Caco-2 (cell line): ENCODE measurements around the gene PLCD4. TPM values are rescaled to one million over a fixed set of nuclear protein-coding genes. Genes with fewer than 3 reads are reported as not detected.
A peak's percentile ranks its signal among the peaks of the same experiment; 100 is the strongest.

ENCODE experiments used
- BruUV-seq: library from RNA; stranded (reverse); fragments of 400-500 nt; replicated peaks from 2 replicates; lab custom pipeline; 2021; lab: Mats Ljungman, UMichigan
- CTCF ChIA-PET: fragments of 300-600 bp; sonication (Branson Sonifier 250); formaldehyde crosslinking; loops from one replicate; lab custom pipeline; 2022; ENCODE audit warnings: antibody characterized with exemption; lab: Charles Lee
- POLR2A ChIA-PET: fragments of 300-600 bp; sonication (Branson Sonifier 250); formaldehyde crosslinking; loops from one replicate; lab custom pipeline; 2022; ENCODE audit warnings: antibody characterized with exemption; lab: Charles Lee
- DNase-seq, 2 experiments: peaks; one replicate each; pipeline versions ENCODE4 v3.0.0 to v3.0.0-alpha.2; 2020 to 2022
- H3K27me3 ChIP-seq: replicated peaks from 2 replicates; pipeline ENCODE4 v1.6.0; 2011; ENCODE audit warnings: low read length; ENCODE audit not compliant: control insufficient read depth, insufficient read depth
- H3K36me3 ChIP-seq: 2 replicates; pipeline ENCODE4 v1.5.1; 2011; ENCODE audit warnings: low read length; ENCODE audit not compliant: control insufficient read depth, insufficient read depth
- H3K4me1 ChIP-seq: fragments of 250-450 bp; sonication (Bioruptor Pico); 2 replicates; pipeline ENCODE4 v1.5.1; 2020; ENCODE audit warnings: mild to moderate bottlenecking
- H3K4me3 ChIP-seq: 2 replicates; pipeline ENCODE4 v1.5.1; 2011; ENCODE audit warnings: low read depth, mild to moderate bottlenecking, control low read depth, low read length
- H3K9me3 ChIP-seq: fragments of 250-450 bp; sonication (Bioruptor Pico); 2 replicates; pipeline ENCODE4 v1.5.1; 2020; ENCODE audit warnings: mild to moderate bottlenecking, moderate library complexity
- H3K27ac Mint-ChIP-seq: one replicate; pipeline ENCODE4 v1.8.0; 2022; ENCODE audit warnings: mixed read lengths; ENCODE audit not compliant: unreplicated experiment
- H3K27me3 Mint-ChIP-seq: one replicate; pipeline ENCODE4 v1.8.0; 2022; ENCODE audit warnings: mixed read lengths; ENCODE audit not compliant: insufficient read depth, unreplicated experiment
- H3K36me3 Mint-ChIP-seq: one replicate; pipeline ENCODE4 v1.8.0; 2022; ENCODE audit warnings: mild to moderate bottlenecking, mixed read lengths; ENCODE audit not compliant: insufficient read depth, unreplicated experiment
- H3K4me1 Mint-ChIP-seq: one replicate; pipeline ENCODE4 v1.8.0; 2022; ENCODE audit warnings: low read depth, mixed read lengths; ENCODE audit not compliant: unreplicated experiment
- H3K4me3 Mint-ChIP-seq: one replicate; pipeline ENCODE4 v1.8.0; 2022; ENCODE audit warnings: mild to moderate bottlenecking, moderate library complexity, mixed read lengths; ENCODE audit not compliant: unreplicated experiment
- H3K9me3 Mint-ChIP-seq: one replicate; pipeline ENCODE4 v1.8.0; 2022; ENCODE audit warnings: mixed read lengths; ENCODE audit not compliant: unreplicated experiment
- CTCF ChIP-seq, 2 experiments: fragments of 200-600 bp in 1 of 2; IDR thresholded peaks; 1 replicate in 1 of 2; 2 replicates in 1 of 2; pipeline versions ENCODE4 v1.5.1 to v1.8.0; 2011 to 2022; ENCODE audit warnings: antibody characterized with exemption in 1 of 2, control low read depth in 1 of 2, inconsistent platforms in 1 of 2, low read depth in 1 of 2, low read length in 1 of 2, mild to moderate bottlenecking in 1 of 2, moderate library complexity in 1 of 2; ENCODE audit not compliant: insufficient read depth in 1 of 2, severe bottlenecking in 1 of 2, unreplicated experiment in 1 of 2
- intact Hi-C: fragments of 100-400 bp; cut with micrococcal nuclease; formaldehyde crosslinking; loops from one replicate; pipeline ENCODE4 v1.10.0; 2022; ENCODE audit not compliant: unreplicated experiment
- total RNA-seq: library from RNA; stranded (reverse); gene quantifications from 2 replicates; pipeline ENCODE4 v1.2.3, GENCODE V29; 2022

Gene PLCD4
- total RNA-seq, 1 experiment from 2014 or later, result 0.48 TPM

DNA sequence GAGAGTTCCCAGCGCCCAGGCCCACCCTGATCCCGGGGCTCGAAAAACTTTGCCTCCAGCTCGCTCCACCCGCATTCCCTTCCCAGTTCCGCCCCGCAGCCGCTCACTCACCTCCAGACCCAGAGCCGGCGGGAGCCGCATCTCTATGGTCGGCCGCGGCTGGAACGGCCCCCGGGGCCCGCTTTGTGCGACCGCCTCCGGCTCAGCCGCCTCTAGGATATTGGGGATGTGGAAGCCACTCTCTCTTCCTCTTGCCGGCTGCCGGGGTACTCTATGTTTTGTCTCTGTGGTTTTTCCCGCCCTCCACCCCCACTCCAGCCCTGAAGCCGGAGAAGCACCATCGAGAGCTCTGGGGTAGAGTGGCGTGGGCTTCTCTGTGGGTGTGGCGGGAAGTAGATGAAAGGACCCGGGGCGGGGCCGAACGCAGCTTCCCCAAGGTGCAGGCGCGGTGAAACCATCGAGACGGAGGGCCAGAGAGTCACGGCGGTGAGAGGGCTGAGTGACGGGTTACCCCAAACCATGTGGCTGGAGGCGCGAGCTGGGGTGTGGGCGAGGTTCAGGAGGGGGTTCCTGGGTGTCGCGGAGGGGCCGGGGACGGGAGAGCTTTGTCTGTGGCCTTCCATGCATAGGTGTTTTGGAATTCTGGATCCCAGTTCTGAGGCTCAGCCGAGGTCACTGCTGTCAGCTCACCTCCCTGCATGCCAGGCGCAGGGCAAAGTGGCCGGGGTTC, 51.7 kb downstream of the PLCD4 start, which contains the start of the genes BCS1L and ZNF142:
TSS of gene BCS1L (plus strand) at position 426 of the 730 bp plus-strand sequence. CDS start 1,305 bp downstream, outside the sequence.
TSS of gene ZNF142 (minus strand) at position 366 of the 730 bp plus-strand sequence. CDS start 3,194 bp downstream, outside the sequence.
- CTCF ChIA-PET, result interaction anchor here (0.6 to 3.6 kb wide), 24 partner anchors 9 to 728 kb away, joined by 3 to 77 read pairs (median 4); partner anchors contain the start of genes DNPEP, RNF25, STK36 and TTLL4
- Mint-ChIP-seq H3K9me3 (no peaks in the 10 kb centered on the region), H3K4me1 (peaks cover 9% of the 10 kb centered on the region), H3K27me3 (no peaks in the 10 kb centered on the region), H3K4me3 (peak within 1 kb of the TSS; percentile 95), H3K27ac (peak within 1 kb of the TSS; percentile 85), H3K36me3 (peaks cover 70% of the 10 kb centered on the region)
- Histone ChIP-seq H3K4me1 (peaks cover 6% of the 10 kb centered on the region; the same call in 1 of the 2 replicates), H3K36me3 (peaks cover 4% of the 10 kb centered on the region), H3K27me3 (no peaks in the 10 kb centered on the region), H3K4me3 (peak within 1 kb of the TSS; percentile 80), H3K9me3 (no peaks in the 10 kb centered on the region)
- no TSS peak for BruUV-seq
- intact Hi-C loops, result loop anchor here (1.0 kb wide), 2 partner anchors 13 to 51 kb away; partner anchors contain the start of genes RNF25, STK36 and TTLL4
- peak; percentile 94 for DNase-seq
- no peak for TF ChIP-seq CTCF (IDR thresholded peaks at IDR 0.05; ENCODE audit: insufficient read depth in 1 of 2, low read depth in 1 of 2, low read length in 1 of 2, severe bottlenecking in 1 of 2, unreplicated experiment in 1 of 2)
- POLR2A ChIA-PET, result interaction anchor here (0.5 to 2.3 kb wide), 13 partner anchors 12 to 667 kb away, joined by 3 to 43 read pairs (median 5); partner anchors contain the start of genes CRYBA2, RNF25, STK36 and VIL1

- Mint-ChIP-seq H3K27ac (peak overlapping the region; percentile 85), H3K36me3 (peaks cover 70% of the 10 kb centered on the region), H3K4me1 (peaks cover 9% of the 10 kb centered on the region), H3K27me3 (no peaks in the 10 kb centered on the region), H3K4me3 (peak overlapping the region; percentile 95), H3K9me3 (no peaks in the 10 kb centered on the region)
- Histone ChIP-seq H3K27me3 (no peaks in the 10 kb centered on the region), H3K9me3 (no peaks in the 10 kb centered on the region), H3K4me1 (peaks cover 6% of the 10 kb centered on the region; the same call in 1 of the 2 replicates), H3K36me3 (peaks cover 4% of the 10 kb centered on the region), H3K4me3 (peak overlapping the region; percentile 80)
- TF ChIP-seq CTCF (IDR thresholded peaks at IDR 0.05; ENCODE audit: insufficient read depth in 1 of 2, low read depth in 1 of 2, low read length in 1 of 2, severe bottlenecking in 1 of 2, unreplicated experiment in 1 of 2), result no peak
- intact Hi-C loops, result loop anchor here (1.0 kb wide), 2 partner anchors 12 to 50 kb away; partner anchors contain the start of genes RNF25, STK36 and TTLL4
- TSS peak; percentile 85 for BruUV-seq
- CTCF ChIA-PET, result interaction anchor here (0.6 to 3.6 kb wide), 21 partner anchors 9 to 335 kb away, joined by 3 to 77 read pairs (median 4); partner anchors contain the start of genes RNF25, STK36 and TTLL4
- POLR2A ChIA-PET, result interaction anchor here (0.5 to 2.3 kb wide), 12 partner anchors 12 to 668 kb away, joined by 3 to 43 read pairs (median 5); partner anchors contain the start of genes CRYBA2, RNF25, STK36 and VIL1
- DNase-seq, result no peak
Measured at GRCh38 chr2:218659988-218660358, 52.3 kb downstream of the PLCD4 start.

DNA sequence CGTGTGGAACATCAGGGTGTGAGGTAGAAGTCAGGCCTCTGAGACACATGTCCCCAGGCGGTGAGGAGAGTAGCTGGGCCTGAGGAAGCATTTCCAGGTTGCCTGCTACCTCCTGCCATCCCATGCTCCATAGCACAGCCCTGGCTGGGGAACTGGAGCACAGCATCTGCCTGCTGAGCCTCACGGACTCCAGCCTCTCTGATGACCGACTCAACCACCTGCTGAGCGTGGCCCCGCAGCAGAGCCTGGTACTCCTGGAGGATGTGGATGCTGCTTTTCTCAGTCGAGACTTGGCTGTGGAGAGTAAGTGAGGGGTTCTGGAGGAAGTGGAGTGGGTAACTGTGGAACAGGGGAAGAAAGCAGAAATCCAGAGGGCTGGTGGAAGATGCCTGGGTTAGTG, 54.7 kb downstream of the PLCD4 start:
- H3K4me3 Mint-ChIP-seq, result no peak overlapping the region
- peaks cover 9% of the 10 kb centered on the region for H3K4me1 Mint-ChIP-seq
- H3K27ac Mint-ChIP-seq, result no peak overlapping the region
- Histone ChIP-seq H3K4me1 (peaks cover 6% of the 10 kb centered on the region; the same call in 1 of the 2 replicates), H3K27me3 (no peaks in the 10 kb centered on the region), H3K9me3 (no peaks in the 10 kb centered on the region), H3K4me3 (no peak overlapping the region), H3K36me3 (peaks cover 4% of the 10 kb centered on the region)
- no peak for TF ChIP-seq CTCF (IDR thresholded peaks at IDR 0.05; ENCODE audit: insufficient read depth in 1 of 2, low read depth in 1 of 2, low read length in 1 of 2, severe bottlenecking in 1 of 2, unreplicated experiment in 1 of 2)
- peaks cover 84% of the 10 kb centered on the region for H3K36me3 Mint-ChIP-seq
- BruUV-seq, result no TSS peak
- no peak for DNase-seq
- no peaks in the 10 kb centered on the region for H3K9me3 Mint-ChIP-seq
- CTCF ChIA-PET, result interaction anchor here (1.5 kb wide), 1 partner anchor 25 kb away, joined by 4 read pairs; no protein-coding TSS in a partner anchor
- H3K27me3 Mint-ChIP-seq, result no peaks in the 10 kb centered on the region
- POLR2A ChIA-PET, result no interaction called here
- intact Hi-C loops, result no loop called here
